Measurements from ENCODE around the gene CAPZB.

CAPZB gene

GRCh38 chr1:19424651-19425570 lies 60.4 kb downstream of the CAPZB start:
- no peaks in the 10 kb centered on the region; the same call in none of the 2 replicates for H3K36me3 ChIP-seq
- no peaks in the 10 kb centered on the region for H3K27me3 ChIP-seq (ENCODE audit: insufficient read depth, low read depth, severe bottlenecking)
- DNase-seq: no peak
- TF ChIP-seq, protein P1, sequence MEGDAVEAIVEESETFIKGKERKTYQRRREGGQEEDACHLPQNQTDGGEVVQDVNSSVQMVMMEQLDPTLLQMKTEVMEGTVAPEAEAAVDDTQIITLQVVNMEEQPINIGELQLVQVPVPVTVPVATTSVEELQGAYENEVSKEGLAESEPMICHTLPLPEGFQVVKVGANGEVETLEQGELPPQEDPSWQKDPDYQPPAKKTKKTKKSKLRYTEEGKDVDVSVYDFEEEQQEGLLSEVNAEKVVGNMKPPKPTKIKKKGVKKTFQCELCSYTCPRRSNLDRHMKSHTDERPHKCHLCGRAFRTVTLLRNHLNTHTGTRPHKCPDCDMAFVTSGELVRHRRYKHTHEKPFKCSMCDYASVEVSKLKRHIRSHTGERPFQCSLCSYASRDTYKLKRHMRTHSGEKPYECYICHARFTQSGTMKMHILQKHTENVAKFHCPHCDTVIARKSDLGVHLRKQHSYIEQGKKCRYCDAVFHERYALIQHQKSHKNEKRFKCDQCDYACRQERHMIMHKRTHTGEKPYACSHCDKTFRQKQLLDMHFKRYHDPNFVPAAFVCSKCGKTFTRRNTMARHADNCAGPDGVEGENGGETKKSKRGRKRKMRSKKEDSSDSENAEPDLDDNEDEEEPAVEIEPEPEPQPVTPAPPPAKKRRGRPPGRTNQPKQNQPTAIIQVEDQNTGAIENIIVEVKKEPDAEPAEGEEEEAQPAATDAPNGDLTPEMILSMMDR (IDR thresholded peaks at IDR 0.05; ENCODE audit: low read depth, low read length): no peak
- H3K9me3 ChIP-seq (ENCODE audit: severe bottlenecking): no peaks in the 10 kb centered on the region
- H3K27ac ChIP-seq: no peak overlapping the region
- no peak overlapping the region for H3K4me3 ChIP-seq (ENCODE audit: low read depth, low read length)

- TF ChIP-seq, protein P1 (IDR thresholded peaks at IDR 0.05; ENCODE audit: low read depth, low read length): no peak
Measured at GRCh38 chr1:19423130-19423529, 62.2 kb downstream of the CAPZB start.

GRCh38 chr1:19421365-19421764 lies 64.0 kb downstream of the CAPZB start:
- no peaks in the 10 kb centered on the region for H3K27me3 ChIP-seq (ENCODE audit: insufficient read depth, low read depth, severe bottlenecking)
- DNase-seq: no peak
- peaks cover 16% of the 10 kb centered on the region for H3K36me3 ChIP-seq
- no peak overlapping the region for H3K4me3 ChIP-seq (ENCODE audit: low read depth, low read length)
- no peak overlapping the region for H3K27ac ChIP-seq
- H3K9me3 ChIP-seq (ENCODE audit: severe bottlenecking): no peaks in the 10 kb centered on the region
- TF ChIP-seq, protein P1 (IDR thresholded peaks at IDR 0.05; ENCODE audit: low read depth, low read length): no peak

More at GRCh38 chr1:19423130-19423529, 62.2 kb downstream of the CAPZB start:
- Histone ChIP-seq H3K36me3 (peaks cover 15% of the 10 kb centered on the region), H3K27me3 (ENCODE audit: insufficient read depth, low read depth, severe bottlenecking) (no peaks in the 10 kb centered on the region), H3K4me3 (ENCODE audit: low read depth, low read length) (no peak overlapping the region), H3K9me3 (ENCODE audit: severe bottlenecking) (no peaks in the 10 kb centered on the region), H3K27ac (no peak overlapping the region)
- no peak for DNase-seq

- TF ChIP-seq, protein P1 (IDR thresholded peaks at IDR 0.05; ENCODE audit: low read depth, low read length): no peak
- Histone ChIP-seq H3K27me3 (ENCODE audit: insufficient read depth, low read depth, severe bottlenecking) (no peaks in the 10 kb centered on the region), H3K4me3 (ENCODE audit: low read depth, low read length) (no peak overlapping the region), H3K27ac (no peak overlapping the region), H3K36me3 (peaks cover 18% of the 10 kb centered on the region), H3K9me3 (ENCODE audit: severe bottlenecking) (no peaks in the 10 kb centered on the region)
- DNase-seq: no peak
Measured at GRCh38 chr1:19420606-19421005, 64.7 kb downstream of the CAPZB start.

- TF ChIP-seq, protein P1 (IDR thresholded peaks at IDR 0.05; ENCODE audit: low read depth, low read length): no peak
- Histone ChIP-seq H3K36me3 (peaks cover 18% of the 10 kb centered on the region), H3K27ac (no peak overlapping the region), H3K9me3 (ENCODE audit: severe bottlenecking) (no peaks in the 10 kb centered on the region), H3K4me3 (ENCODE audit: low read depth, low read length) (no peak overlapping the region), H3K27me3 (ENCODE audit: insufficient read depth, low read depth, severe bottlenecking) (no peaks in the 10 kb centered on the region)
- no peak for DNase-seq
Measured at GRCh38 chr1:19419691-19420090, 65.6 kb downstream of the CAPZB start.

All from WERI-Rb-1 (cell line).